ENCODE measurements around the gene INHBA.

DNA sequence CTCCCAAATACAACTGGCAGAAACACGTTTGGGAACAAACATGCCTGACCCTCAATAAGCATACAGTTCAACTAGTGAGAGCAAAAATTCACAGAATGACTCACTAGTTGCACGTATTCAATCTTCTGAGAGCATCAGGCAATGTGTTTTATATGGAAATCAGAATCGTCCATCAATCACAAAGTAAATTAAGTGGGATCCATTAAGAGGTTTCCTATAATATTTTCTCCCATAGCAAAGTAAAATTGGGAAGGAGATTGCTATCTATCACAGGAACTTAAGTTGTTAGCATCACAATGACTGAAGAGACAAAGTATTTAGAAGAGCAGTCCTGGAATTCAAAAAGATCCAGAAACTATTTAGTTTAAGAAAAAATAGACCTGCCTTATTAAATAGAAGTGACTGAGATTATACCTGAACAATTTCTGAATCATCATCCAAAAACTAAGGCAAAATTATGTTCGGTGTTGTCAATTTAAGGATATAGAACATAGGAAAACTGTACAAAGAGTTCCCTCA lies 28.3 kb downstream of the INHBA start:
- TF ChIP-seq EZH2phosphoT487 (IDR thresholded peaks at IDR 0.05; ENCODE audit: insufficient read depth, low read depth) (no peak), EZH2 (IDR thresholded peaks at IDR 0.05; ENCODE audit: insufficient read depth, poor library complexity, severe bottlenecking) (no peak)

Measured in GM23248 (cell line).